Activated naive CD4-positive, alpha-beta T cell treated with anti-CD3 and anti-CD28 coated beads, Interleukin-2, amount 50 U/mL, for 16 hours (primary cell): Measurements from ENCODE around the gene TUT4.

Experiments used
- DNase-seq: peaks from one replicate; pipeline ENCODE4 v3.0.0-alpha.2; 2020

The TUT4 gene

GRCh38 chr1:52531249-52531872 is 21.5 kb downstream of the TUT4 start:
- no peak for DNase-seq

GRCh38 chr1:52530563-52531144 is 22.2 kb downstream of the TUT4 start:
- DNase-seq: no peak

GRCh38 chr1:52523376-52523775 is 29.5 kb downstream of the TUT4 start:
- DNase-seq: no peak

- no peak for DNase-seq
Observed at GRCh38 chr1:52520148-52520547, 32.7 kb downstream of the TUT4 start.

- DNase-seq: no peak
Observed at GRCh38 chr1:52518962-52519361, 33.9 kb downstream of the TUT4 start.

- no peak for DNase-seq
Observed at GRCh38 chr1:52511851-52512615, 40.9 kb downstream of the TUT4 start.

- DNase-seq: no peak
Observed at GRCh38 chr1:52511439-52511838, 41.5 kb downstream of the TUT4 start.

GRCh38 chr1:52506920-52507546 is 45.9 kb downstream of the TUT4 start:
- DNase-seq: no peak

GRCh38 chr1:52506349-52506748 is 46.5 kb downstream of the TUT4 start:
- no peak for DNase-seq

GRCh38 chr1:52504720-52505119 is 48.2 kb downstream of the TUT4 start:
- DNase-seq: no peak

- DNase-seq: no peak
Observed at GRCh38 chr1:52503706-52504105, 49.2 kb downstream of the TUT4 start.

- DNase-seq: peak; percentile 14
Observed at GRCh38 chr1:52502789-52503188, 50.1 kb downstream of the TUT4 start.

GRCh38 chr1:52487632-52488031 is 65.3 kb downstream of the TUT4 start:
- DNase-seq: no peak

- no peak for DNase-seq
Observed at GRCh38 chr1:52482326-52483004, 70.4 kb downstream of the TUT4 start.

- no peak for DNase-seq
Observed at GRCh38 chr1:52479076-52479475, 73.8 kb downstream of the TUT4 start.

- DNase-seq: no peak
Observed at GRCh38 chr1:52477876-52478275, 75.0 kb downstream of the TUT4 start.

- no peak for DNase-seq
Observed at GRCh38 chr1:52476943-52477342, 75.9 kb downstream of the TUT4 start.

GRCh38 chr1:52474807-52475206 is 78.1 kb downstream of the TUT4 start:
- no peak for DNase-seq

GRCh38 chr1:52473039-52473438 is 79.9 kb downstream of the TUT4 start:
- DNase-seq: no peak

- no peak for DNase-seq
Observed at GRCh38 chr1:52472384-52472783, 80.5 kb downstream of the TUT4 start.

- no peak for DNase-seq
Observed at GRCh38 chr1:52469108-52469507, 83.8 kb downstream of the TUT4 start.

GRCh38 chr1:52463891-52464290 is 89.0 kb downstream of the TUT4 start:
- no peak for DNase-seq

- DNase-seq: no peak
Observed at GRCh38 chr1:52461821-52462220, 91.1 kb downstream of the TUT4 start.
